Superior temporal gyrus (tissue), 1 donor: ENCODE data around the gene TMEM18.
"Not testable (repeated sequence)": the region's sequence is repeated elsewhere in the genome, so short reads cannot be mapped to it uniquely, and the experiment has no call there.

Experiments
- DNase-seq: peaks from one replicate; pipeline ENCODE4 v3.0.0-alpha.2; 2016; ENCODE audit errors: extremely low spot score

Gene TMEM18

GRCh38 chr2:677056-677958, at the start of gene TMEM18:
TSS of gene TMEM18 (minus strand) at chr2:677406. CDS start at chr2:677345, 61 bp downstream.
- peak; percentile 97 for DNase-seq

GRCh38 chr2:726169-726568, 49.0 kb upstream of the TMEM18 start:
- DNase-seq: no peak

DNA sequence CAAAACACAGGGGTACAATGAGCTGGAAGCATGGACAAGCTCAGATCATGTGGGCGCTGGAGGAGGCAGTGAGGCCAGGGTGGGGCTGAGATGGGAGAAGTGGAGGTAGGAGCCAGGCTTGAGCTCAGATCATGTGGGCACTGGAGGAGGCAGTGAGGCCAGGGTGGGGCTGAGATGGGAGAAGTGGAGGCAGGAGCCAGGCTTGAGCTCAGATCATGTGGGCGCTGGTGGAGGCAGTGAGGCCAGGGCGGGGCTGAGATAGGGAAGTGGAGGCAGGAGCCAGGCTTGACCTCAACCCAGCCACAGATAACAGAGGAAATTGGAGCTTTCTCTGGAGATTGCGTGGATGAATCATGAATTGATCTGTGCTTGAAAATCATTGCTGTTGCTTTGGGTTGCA, 48.3 kb upstream of the TMEM18 start:
- no peak for DNase-seq

- no peak for DNase-seq
Measured at GRCh38 chr2:723761-724160, 46.6 kb upstream of the TMEM18 start.

DNA sequence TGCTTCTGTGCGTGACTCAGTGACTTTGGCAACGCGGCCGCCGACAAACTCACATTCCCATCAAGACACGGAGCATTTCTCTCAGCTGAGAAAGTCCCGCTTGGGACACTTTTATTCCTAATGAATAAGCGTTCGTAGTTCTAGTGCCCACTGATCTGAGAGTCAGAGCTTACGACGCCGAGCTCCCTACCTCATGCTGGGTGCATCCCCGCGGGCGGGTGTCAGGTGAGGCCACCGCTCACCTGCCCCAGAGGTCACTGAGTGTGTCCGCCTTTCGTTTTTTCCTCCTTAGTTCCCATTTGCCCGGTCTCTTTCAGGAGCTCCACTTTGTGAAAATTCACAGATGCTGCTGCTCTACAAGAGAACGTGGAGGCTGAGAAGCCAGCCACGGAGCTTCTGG, 43.6 kb upstream of the TMEM18 start:
- no peak for DNase-seq

GRCh38 chr2:719734-720133, 42.5 kb upstream of the TMEM18 start:
- no peak for DNase-seq

- no peak for DNase-seq
Measured at GRCh38 chr2:719191-719590, 42.0 kb upstream of the TMEM18 start.

DNA sequence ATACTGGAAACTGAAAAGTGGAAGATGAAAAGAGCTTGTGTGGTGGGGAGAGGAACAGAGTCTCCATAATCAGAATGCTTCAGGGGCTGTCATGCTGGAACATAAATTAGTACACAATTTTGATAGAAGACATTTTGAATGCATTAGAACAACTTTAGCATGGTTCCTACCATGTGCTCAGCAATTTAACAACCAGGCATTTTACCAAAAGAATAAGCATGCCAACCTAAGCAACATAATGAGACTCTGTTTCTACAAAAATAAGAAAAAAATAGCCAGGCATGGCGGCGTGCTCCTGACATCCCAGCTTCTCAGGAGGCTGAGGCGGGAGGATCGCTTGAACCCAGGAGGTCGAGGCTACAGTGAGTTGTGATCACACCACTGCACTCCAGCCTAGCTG, 40.5 kb upstream of the TMEM18 start:
- no peak for DNase-seq

DNA sequence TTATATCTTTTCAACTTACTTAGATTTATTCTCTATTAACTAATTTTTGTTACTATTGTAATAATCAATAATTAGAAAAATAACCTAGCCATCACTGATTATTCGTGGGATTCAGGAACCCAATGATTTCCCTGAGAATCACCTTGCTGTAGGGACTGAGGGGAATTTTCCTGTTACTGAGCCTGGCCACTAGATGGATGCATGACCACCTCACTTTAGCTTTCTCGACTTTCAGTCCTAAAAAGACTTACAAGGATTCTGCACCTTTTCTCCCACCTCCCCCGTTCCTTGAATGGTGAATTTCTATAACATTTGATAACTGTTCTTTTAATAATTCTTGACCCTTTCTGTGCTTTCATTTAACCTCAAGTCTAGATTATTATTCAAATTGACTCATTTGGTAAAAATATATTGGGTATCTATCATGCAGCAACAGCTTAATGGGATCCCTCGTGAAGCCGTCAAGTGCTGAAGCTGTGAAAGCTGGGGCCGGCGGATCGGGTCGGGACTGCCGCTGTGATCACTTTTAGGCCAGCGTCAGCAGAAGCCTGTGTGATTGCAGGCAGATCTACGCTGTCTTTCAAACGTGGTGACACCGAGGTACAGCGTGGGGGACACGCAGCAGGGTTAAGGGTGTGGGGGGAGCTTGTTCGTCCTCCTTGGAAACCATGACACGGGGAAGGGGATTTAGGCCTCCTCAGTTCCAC, 38.8 kb upstream of the TMEM18 start:
- no peak for DNase-seq

DNA sequence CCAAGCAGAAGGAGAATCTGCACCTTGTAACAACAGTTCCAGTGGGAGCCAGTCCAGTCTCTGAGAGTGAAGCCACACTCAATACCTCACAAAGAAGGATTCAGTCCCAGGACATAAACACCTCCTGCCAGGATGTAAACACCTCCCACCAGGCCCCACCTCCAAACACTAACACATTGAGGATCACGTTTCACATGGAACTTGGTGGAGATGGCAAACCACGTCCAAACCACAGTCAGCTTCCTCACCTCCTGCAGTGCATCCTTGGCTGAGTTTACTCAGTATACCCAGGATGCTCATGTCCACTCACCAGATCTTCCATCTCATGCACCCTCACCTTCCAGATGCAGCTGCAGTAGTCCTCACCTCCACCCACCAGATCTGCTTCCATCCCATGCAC, 37.8 kb upstream of the TMEM18 start:
- no peak for DNase-seq

- DNase-seq: peak; percentile 71
Measured at GRCh38 chr2:714005-714741, 37.0 kb upstream of the TMEM18 start.

GRCh38 chr2:710867-711665, 33.9 kb upstream of the TMEM18 start:
- DNase-seq: no peak

- peak; percentile 40 for DNase-seq
Measured at GRCh38 chr2:709138-709765, 32.0 kb upstream of the TMEM18 start.

GRCh38 chr2:708667-709066, 31.5 kb upstream of the TMEM18 start:
- DNase-seq: no peak

DNA sequence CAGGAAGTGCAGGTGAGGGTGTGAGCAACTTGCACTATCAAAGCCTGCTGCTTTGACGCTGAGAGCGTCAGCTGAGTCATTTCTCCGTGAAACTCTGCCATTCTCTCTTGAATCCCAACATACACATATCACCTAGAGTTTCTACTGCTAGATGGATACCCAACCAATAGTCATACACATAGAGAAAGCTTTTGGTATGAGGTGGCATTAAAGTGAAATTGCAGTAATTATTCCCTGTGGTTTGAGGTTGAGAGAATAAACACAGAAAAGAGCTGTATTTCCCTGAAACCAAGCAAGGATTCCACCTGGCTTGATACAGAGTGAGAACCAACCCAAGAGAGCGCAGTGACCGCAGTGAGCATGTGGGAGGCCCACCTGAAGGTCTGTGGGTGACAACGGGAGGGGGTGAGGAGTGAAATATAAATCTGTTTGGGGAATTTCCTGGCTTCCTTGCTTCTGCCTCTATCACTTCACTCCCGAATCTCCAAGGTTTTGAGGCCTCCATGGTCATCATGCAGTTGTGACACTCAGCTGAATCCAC, 28.8 kb upstream of the TMEM18 start:
- DNase-seq: no peak

DNA sequence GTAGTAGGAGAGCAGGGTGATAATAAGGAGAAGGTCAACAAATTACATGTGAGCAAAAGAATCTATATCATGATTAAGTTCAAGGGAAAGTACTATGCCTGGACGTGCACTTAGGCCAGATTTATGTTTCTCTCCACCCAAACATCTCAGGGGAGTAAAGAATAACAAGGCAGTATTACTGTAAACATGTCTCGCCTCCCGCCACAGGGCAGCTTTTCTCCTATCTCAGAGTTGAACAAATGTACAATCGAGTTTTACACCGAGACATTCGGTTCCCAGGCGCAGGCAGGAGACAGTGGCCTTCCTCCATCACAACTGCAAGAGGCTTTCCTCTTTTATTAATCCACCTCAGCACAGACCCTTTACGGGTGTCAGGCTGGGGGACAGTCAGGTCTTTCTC, 25.6 kb upstream of the TMEM18 start:
- not testable (repeated sequence) for DNase-seq

DNA sequence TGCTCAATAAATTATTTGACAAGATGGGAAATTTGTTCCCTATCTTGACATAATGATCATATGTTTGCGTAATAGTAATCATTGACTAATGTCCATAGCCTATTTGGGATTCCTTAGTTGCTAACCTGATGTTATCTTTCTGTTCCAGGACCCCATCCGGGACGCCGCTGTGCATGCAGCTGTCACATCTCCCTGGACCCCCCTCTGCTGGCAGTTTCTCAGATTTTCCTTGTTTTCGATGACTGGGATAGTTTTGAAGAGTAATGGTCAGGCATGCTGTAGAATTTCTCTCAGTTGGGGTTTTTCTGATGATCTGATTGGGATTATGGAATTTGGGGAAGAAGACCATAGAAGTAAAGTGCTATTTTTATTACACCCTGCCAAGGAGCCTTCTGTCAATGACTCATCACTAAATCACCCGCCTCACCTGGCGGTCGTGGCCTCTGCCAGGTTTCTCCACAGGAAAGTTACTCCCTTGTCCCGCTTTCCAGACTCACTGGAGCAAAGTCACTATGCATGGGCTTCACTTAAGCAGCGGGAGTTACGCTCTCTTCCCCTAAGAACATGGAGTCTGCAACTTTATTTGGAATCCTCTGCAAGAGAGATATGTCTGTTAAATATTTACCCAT, 19.9 kb upstream of the TMEM18 start:
- DNase-seq: no peak

- DNase-seq: no peak
Measured at GRCh38 chr2:696463-696862, 19.3 kb upstream of the TMEM18 start.

DNA sequence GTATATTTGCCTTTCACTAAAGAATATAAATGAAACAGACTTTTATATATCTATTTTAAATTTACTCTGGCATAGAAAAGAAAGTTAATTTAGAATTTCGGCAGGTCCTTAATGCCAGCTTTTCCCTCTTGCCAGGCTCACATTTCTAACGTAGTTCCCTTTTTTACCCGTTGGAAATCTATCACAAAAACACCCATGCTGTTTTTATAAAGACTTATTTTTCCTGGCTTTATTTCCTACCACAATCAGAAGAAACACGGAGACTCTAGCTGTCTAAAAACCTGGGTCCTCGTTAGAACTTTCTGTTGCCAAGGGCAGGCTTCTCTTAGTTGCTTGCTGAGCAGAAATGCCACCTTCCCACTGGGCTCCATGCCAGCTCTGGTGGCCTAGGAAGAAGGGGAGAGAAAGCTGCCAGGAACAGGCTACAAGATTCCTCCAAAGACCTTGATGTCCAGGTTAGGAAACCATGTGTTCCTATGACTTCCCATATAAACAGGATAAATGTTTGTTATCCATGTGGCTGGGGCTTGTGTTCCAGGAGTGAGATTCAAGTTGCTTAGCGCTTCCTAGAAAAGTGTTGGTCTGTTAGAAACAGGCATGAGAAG, 17.8 kb upstream of the TMEM18 start:
- DNase-seq: no peak

- no peak for DNase-seq
Measured at GRCh38 chr2:694174-694573, 17.0 kb upstream of the TMEM18 start.
